NB4 (cell line): ENCODE measurements around the gene PRSS2.

Source experiments
- POLR2A ChIP-seq: IDR thresholded peaks from 2 replicates; pipeline ENCODE4 v1.6.1; 2011; ENCODE audit warnings: mild to moderate bottlenecking; ENCODE audit not compliant: insufficient read length; ENCODE audit errors: extremely low read depth
- TF ChIP-seq, protein P1 (sequence below): IDR thresholded peaks from one replicate; pipeline ENCODE4 v1.5.1; 2012; ENCODE audit warnings: low read depth, low read length

- TF ChIP-seq, protein P1, sequence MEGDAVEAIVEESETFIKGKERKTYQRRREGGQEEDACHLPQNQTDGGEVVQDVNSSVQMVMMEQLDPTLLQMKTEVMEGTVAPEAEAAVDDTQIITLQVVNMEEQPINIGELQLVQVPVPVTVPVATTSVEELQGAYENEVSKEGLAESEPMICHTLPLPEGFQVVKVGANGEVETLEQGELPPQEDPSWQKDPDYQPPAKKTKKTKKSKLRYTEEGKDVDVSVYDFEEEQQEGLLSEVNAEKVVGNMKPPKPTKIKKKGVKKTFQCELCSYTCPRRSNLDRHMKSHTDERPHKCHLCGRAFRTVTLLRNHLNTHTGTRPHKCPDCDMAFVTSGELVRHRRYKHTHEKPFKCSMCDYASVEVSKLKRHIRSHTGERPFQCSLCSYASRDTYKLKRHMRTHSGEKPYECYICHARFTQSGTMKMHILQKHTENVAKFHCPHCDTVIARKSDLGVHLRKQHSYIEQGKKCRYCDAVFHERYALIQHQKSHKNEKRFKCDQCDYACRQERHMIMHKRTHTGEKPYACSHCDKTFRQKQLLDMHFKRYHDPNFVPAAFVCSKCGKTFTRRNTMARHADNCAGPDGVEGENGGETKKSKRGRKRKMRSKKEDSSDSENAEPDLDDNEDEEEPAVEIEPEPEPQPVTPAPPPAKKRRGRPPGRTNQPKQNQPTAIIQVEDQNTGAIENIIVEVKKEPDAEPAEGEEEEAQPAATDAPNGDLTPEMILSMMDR, result no peak
- no peak for TF ChIP-seq POLR2A
These were observed 29.3 kb downstream of the PRSS2 start for GRCh38 chr7:142800088-142800487.
